Astrocyte (in vitro differentiated cells and primary cell): ENCODE results near the gene NEK9.

Experiments used
- CTCF ChIP-seq: IDR thresholded peaks from 2 replicates; pipeline ENCODE4 v1.5.1; 2011; ENCODE audit warnings: low read depth, mild to moderate bottlenecking, inconsistent platforms, low read length, moderate library complexity; ENCODE audit not compliant: insufficient read depth
- EZH2 ChIP-seq: IDR thresholded peaks from 2 replicates; pipeline ENCODE4 v1.6.1; 2012; ENCODE audit warnings: mild to moderate bottlenecking, low read length, inconsistent platforms; ENCODE audit not compliant: insufficient read depth

GRCh38 chr14:75059642-75060041, 67.2 kb downstream of the NEK9 start:
- TF ChIP-seq CTCF (no peak), EZH2 (no peak)
